RWPE2 (cell line): Measurements from ENCODE around the gene INVS.
"Not testable (repeated sequence)": the region's sequence is repeated elsewhere in the genome, so short reads cannot be mapped to it uniquely, and the experiment has no call there.

Source experiments
- ATAC-seq: fragments of 200-7000 bp; cut with Tn5 transposase; 3 replicates; pipeline ENCODE4 v1.9.1; 2021; ENCODE audit warnings: low read depth
- DNase-seq: peaks from one replicate; pipeline ENCODE4 v3.0.0-alpha.2; 2020; ENCODE audit warnings: low spot score
- H3K27ac ChIP-seq: fragments of 450-650 bp; 2 replicates; pipeline ENCODE4 v1.5.1; 2017; ENCODE audit warnings: mild to moderate bottlenecking; ENCODE audit not compliant: poor library complexity, severe bottlenecking
- H3K27me3 ChIP-seq: fragments of 250-450 bp; sonication (Bioruptor Pico); 2 replicates; pipeline ENCODE4 v1.5.1; 2021; ENCODE audit warnings: mild to moderate bottlenecking, moderate library complexity; ENCODE audit not compliant: insufficient read depth, poor library complexity, severe bottlenecking
- H3K36me3 ChIP-seq: fragments of 250-450 bp; sonication (Bioruptor Pico); 2 replicates; pipeline ENCODE4 v1.5.1; 2020; ENCODE audit warnings: low read depth, mild to moderate bottlenecking, moderate library complexity
- H3K4me1 ChIP-seq: fragments of 250-450 bp; sonication (Bioruptor Pico); 2 replicates; pipeline ENCODE4 v1.5.1; 2021; ENCODE audit warnings: mild to moderate bottlenecking, moderate library complexity; ENCODE audit not compliant: insufficient read depth, poor library complexity, severe bottlenecking
- H3K4me3 ChIP-seq: fragments of 250-450 bp; sonication (Bioruptor Pico); 2 replicates; pipeline ENCODE4 v1.5.1; 2021; ENCODE audit warnings: mild to moderate bottlenecking, moderate library complexity; ENCODE audit not compliant: severe bottlenecking
- H3K9me3 ChIP-seq: fragments of 250-450 bp; sonication (Bioruptor Pico); 2 replicates; pipeline ENCODE4 v1.5.1; 2021; ENCODE audit warnings: mild to moderate bottlenecking, moderate library complexity; ENCODE audit not compliant: severe bottlenecking
- TF ChIP-seq, protein P1 (sequence below): fragments of 450-650 bp; IDR thresholded peaks from one replicate; pipeline ENCODE4 v1.5.1; 2017; ENCODE audit warnings: mild to moderate bottlenecking, moderate library complexity; ENCODE audit not compliant: poor library complexity, severe bottlenecking

The INVS gene

DNA sequence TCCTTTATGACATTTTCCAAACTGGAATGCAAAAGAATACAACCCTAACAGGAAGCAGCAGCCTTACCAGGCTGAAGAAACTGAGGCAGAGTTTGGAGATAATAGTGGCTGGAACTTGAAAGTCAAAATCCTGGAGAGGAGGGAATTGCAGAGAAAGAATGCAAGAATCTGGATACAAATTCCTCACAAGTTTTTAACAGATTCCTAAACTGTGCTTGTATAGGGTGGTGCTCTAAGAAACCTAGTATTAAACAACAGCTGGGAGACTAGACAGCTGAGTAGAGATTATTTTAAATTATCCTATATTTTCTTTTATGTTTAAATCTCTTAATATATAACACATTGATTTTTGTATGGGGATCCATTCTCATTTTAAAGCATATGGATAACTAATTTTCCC is 30.7 kb downstream of the INVS start:
- DNase-seq (no peak), ATAC-seq (no peak)
- no peaks in the 10 kb centered on the region for H3K27me3 ChIP-seq
- H3K9me3 ChIP-seq: no peaks in the 10 kb centered on the region
- H3K27ac ChIP-seq: no peak overlapping the region
- no peak overlapping the region for H3K4me3 ChIP-seq
- H3K36me3 ChIP-seq: peaks cover 58% of the 10 kb centered on the region
- no peaks in the 10 kb centered on the region for H3K4me1 ChIP-seq
- TF ChIP-seq, protein P1, sequence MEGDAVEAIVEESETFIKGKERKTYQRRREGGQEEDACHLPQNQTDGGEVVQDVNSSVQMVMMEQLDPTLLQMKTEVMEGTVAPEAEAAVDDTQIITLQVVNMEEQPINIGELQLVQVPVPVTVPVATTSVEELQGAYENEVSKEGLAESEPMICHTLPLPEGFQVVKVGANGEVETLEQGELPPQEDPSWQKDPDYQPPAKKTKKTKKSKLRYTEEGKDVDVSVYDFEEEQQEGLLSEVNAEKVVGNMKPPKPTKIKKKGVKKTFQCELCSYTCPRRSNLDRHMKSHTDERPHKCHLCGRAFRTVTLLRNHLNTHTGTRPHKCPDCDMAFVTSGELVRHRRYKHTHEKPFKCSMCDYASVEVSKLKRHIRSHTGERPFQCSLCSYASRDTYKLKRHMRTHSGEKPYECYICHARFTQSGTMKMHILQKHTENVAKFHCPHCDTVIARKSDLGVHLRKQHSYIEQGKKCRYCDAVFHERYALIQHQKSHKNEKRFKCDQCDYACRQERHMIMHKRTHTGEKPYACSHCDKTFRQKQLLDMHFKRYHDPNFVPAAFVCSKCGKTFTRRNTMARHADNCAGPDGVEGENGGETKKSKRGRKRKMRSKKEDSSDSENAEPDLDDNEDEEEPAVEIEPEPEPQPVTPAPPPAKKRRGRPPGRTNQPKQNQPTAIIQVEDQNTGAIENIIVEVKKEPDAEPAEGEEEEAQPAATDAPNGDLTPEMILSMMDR: no peak

DNA sequence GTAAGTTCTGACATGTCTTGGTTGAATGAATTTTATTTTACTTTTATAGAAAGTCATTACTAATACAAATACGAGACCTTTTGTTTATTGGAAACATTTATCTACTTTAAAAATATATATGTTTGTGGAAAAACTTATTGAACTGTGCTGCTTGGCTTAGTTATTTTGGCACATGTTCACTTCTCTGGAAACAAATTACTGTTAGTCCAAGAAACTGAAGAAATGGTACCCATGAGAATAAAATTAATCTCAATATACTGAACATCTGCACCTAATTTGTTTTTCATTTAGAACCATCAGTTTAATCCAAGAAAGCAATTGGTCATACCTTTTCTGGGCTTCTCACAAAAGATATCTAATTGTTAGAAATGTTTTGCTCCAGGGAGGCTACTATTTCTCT is 32.2 kb downstream of the INVS start:
- Histone ChIP-seq H3K9me3 (no peaks in the 10 kb centered on the region), H3K27ac (no peak overlapping the region), H3K4me3 (no peak overlapping the region), H3K27me3 (no peaks in the 10 kb centered on the region), H3K4me1 (no peaks in the 10 kb centered on the region), H3K36me3 (peaks cover 55% of the 10 kb centered on the region)
- TF ChIP-seq, protein P1: no peak
- no peak for ATAC-seq
- no peak for DNase-seq

DNA sequence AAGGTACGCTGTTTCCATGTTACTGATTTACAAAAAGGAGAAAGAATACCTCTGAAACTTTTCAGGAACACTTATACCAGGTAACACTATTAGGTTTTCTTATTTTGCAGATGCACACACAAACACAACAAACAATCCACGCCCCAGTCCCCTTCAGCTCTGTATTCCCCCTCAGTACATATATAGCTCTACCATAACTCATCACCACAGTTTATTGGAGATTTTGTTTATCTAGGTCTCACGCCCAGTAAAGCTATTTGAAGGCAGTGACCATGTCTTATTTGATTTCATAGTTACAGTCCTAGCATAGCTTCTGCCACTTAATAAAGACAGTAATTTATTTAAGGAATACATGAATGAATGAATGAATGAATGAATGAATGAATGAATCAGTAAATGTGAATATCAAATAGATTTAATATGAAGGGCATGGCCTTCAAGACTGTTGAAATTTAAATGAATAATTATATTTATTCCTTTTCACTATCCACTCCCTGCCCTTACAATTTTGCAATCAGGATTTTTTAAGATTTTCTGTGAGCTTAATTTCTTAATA is 32.9 kb downstream of the INVS start:
- TF ChIP-seq, protein P1: no peak

DNA sequence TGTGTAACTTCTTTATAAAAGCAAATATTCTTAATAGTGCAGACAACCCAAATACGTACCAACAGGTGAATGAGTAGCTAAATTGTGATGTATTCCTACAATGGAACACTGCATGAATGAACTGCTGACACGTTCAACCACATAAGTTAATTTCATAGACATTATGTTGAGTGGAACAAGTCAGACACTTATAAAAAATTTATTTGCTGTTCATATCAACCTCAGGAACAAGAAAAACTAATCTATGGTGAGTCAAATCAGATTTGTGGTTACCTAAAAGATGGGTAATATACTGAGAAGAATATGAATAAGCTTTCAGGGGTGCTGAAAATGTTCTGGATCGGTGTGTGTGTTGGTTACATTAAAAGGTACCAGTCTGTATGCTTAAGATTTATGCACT is 35.7 kb downstream of the INVS start:
- H3K9me3 ChIP-seq: no peaks in the 10 kb centered on the region
- no peak overlapping the region for H3K27ac ChIP-seq
- no peaks in the 10 kb centered on the region for H3K4me1 ChIP-seq
- H3K27me3 ChIP-seq: no peaks in the 10 kb centered on the region
- peaks cover 33% of the 10 kb centered on the region for H3K36me3 ChIP-seq
- no peak overlapping the region for H3K4me3 ChIP-seq
- DNase-seq: no peak
- ATAC-seq: no peak
- TF ChIP-seq, protein P1: no peak

More for the DNA sequence above, 32.9 kb downstream of the INVS start:
- no peak overlapping the region for H3K4me3 ChIP-seq
- peaks cover 47% of the 10 kb centered on the region for H3K36me3 ChIP-seq
- H3K4me1 ChIP-seq: no peaks in the 10 kb centered on the region
- no peaks in the 10 kb centered on the region for H3K27me3 ChIP-seq
- DNase-seq (no peak), ATAC-seq (no peak)
- H3K9me3 ChIP-seq: no peaks in the 10 kb centered on the region
- no peak overlapping the region for H3K27ac ChIP-seq

DNA sequence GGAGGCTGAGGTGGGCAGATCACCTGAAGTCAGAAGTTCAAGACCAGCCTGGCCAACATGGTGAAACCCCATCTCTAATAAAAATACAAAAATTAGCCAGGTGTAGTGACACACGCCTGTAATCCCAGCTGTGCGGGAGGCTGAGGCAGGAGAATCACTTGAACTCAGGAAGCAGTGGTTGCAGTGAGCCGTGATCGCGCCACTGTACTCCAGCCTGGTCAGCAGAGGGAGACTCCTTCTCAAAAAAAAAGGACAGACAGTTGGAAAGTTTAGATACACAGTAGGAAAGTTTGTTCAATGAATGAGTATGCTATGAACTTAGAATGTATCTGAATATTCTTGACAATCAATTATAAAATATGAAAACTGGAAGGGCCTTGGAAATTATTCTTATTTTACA is 37.8 kb downstream of the INVS start:
- H3K4me3 ChIP-seq, H3K27me3 ChIP-seq, DNase-seq, H3K27ac ChIP-seq, ATAC-seq, H3K4me1 ChIP-seq, H3K9me3 ChIP-seq: not testable (repeated sequence)
- TF ChIP-seq, protein P1: peak; percentile 24
- peaks cover 16% of the 10 kb centered on the region for H3K36me3 ChIP-seq

DNA sequence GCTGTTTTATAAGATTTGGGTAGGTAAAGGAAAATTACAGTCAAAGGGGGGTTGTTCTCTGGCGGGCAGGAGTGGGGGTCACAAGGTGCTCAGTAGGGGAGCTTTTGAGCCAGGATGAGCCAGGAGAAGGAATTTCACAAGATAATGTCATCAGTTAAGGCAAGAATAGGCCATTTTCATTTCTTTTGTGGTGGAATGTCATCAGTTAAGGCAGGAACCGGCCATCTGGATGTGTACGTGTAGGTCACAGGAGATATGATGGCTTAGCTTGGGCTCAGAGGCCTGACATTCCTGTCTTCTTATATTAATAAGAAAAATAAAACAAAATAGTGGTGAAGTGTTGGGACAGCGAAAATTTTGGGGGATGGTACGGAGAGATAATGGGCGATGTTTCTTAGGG is 41.3 kb downstream of the INVS start:
- H3K27ac ChIP-seq: not testable (repeated sequence)

DNA sequence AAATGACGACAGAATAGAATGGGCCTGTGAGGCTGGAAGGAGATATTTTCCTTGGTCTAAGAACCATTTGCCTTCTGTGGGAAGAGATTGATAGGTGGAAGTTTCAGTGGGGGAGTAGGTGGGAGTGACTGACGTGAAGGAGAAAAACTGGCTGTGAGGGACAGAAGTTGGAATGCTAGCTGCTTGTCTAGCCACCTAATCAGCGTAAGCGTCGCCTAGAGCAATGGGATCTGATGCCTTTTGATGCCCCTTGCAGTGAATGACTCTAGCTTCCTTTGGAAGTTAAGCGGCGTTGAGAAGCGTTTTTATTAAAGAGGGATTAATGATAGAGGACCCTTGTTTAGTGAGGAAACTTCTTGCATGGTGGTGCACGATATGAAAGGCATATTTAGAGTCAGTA is 42.8 kb downstream of the INVS start:
- not testable (repeated sequence) for H3K27ac ChIP-seq, DNase-seq, ATAC-seq, H3K27me3 ChIP-seq, H3K4me3 ChIP-seq, H3K4me1 ChIP-seq, H3K9me3 ChIP-seq, H3K36me3 ChIP-seq

More for the DNA sequence above, 41.3 kb downstream of the INVS start:
- not testable (repeated sequence) for ATAC-seq, H3K36me3 ChIP-seq, H3K9me3 ChIP-seq, H3K4me1 ChIP-seq, H3K4me3 ChIP-seq, H3K27me3 ChIP-seq, DNase-seq
